GM18519 (cell line): ENCODE measurements around the gene FAM89A.

Experiments
- ATAC-seq: cut with Tn5 transposase; IDR thresholded peaks from one replicate; pipeline ENCODE4 v1.9.1; 2021; ENCODE audit warnings: mild to moderate bottlenecking, moderate library complexity; ENCODE audit not compliant: unreplicated experiment, low FRiP score

The FAM89A gene

DNA sequence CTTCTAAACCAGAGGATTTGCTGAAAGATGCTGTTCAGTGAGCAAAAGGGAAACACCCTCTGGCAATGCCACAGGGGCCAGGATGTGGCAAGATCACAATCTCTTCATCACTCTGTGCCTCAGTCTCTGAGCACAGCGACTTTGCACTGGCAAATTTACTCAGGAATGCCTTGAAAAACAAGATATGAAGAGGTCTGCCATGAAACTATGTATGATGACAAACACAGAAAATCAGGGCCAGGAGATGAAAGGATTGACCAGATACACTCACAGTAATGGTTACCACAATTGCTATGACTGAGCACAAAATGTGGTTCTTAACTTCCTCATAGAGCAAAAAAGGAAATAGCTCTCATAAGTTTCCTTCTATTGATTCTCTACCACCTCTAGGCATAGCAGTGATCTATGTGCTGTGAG, 67.2 kb downstream of the FAM89A start:
- ATAC-seq = peak; percentile 84

DNA sequence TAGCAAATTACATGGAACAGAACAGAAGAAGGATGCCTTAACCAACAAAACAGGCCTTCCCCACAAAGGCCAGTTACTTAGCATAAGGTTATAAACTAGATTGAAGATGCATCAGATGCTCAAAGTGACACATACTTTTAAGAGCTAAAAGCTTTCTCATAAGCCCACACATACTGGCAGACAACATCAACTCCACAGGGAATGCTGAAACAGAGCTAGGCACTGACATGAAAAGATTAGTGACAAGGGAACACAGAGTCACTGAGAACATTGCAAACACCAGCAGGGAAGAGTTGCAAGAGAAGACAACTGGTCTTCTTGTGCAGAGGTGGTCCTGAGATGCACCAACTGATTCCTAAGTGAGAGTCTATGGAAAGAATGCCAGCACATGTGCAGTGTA, 68.3 kb downstream of the FAM89A start:
- ATAC-seq = no peak

DNA sequence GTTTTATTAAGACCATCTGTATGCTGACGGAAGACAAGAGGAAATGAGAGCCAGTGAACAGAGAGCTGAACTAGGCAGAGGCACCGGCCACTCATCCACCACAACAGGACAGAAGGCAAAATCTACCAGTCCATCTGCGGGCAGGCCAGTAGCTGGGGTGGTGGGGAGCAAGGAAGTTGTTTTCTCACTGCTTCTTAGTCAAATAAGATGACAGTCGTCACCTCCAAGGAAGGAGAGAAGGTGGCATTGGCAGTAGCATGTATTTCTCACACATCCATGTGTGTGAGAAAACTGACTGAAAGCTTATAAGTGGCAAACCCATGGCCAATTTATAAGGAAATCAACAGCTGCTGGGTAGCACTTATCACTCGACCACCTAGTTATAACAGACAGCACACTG, 69.6 kb downstream of the FAM89A start:
- no peak for ATAC-seq
